ENCODE data around the gene GSTP1. TPM values are rescaled to one million over a fixed set of nuclear protein-coding genes. Genes with fewer than 3 reads are reported as not detected.

GSTP1 gene
- total RNA-seq, 1 experiment from 2014 or later = 893 TPM

DNA sequence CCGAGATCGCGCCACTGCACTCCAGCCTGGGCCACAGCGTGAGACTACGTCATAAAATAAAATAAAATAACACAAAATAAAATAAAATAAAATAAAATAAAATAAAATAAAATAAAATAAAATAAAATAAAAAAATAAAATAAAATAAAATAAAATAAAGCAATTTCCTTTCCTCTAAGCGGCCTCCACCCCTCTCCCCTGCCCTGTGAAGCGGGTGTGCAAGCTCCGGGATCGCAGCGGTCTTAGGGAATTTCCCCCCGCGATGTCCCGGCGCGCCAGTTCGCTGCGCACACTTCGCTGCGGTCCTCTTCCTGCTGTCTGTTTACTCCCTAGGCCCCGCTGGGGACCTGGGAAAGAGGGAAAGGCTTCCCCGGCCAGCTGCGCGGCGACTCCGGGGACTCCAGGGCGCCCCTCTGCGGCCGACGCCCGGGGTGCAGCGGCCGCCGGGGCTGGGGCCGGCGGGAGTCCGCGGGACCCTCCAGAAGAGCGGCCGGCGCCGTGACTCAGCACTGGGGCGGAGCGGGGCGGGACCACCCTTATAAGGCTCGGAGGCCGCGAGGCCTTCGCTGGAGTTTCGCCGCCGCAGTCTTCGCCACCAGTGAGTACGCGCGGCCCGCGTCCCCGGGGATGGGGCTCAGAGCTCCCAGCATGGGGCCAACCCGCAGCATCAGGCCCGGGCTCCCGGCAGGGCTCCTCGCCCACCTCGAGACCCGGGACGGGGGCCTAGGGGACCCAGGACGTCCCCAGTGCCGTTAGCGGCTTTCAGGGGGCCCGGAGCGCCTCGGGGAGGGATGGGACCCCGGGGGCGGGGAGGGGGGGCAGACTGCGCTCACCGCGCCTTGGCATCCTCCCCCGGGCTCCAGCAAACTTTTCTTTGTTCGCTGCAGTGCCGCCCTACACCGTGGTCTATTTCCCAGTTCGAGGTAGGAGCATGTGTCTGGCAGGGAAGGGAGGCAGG lies at the start of gene GSTP1 (continued):
- TF ChIP-seq, protein P1, sequence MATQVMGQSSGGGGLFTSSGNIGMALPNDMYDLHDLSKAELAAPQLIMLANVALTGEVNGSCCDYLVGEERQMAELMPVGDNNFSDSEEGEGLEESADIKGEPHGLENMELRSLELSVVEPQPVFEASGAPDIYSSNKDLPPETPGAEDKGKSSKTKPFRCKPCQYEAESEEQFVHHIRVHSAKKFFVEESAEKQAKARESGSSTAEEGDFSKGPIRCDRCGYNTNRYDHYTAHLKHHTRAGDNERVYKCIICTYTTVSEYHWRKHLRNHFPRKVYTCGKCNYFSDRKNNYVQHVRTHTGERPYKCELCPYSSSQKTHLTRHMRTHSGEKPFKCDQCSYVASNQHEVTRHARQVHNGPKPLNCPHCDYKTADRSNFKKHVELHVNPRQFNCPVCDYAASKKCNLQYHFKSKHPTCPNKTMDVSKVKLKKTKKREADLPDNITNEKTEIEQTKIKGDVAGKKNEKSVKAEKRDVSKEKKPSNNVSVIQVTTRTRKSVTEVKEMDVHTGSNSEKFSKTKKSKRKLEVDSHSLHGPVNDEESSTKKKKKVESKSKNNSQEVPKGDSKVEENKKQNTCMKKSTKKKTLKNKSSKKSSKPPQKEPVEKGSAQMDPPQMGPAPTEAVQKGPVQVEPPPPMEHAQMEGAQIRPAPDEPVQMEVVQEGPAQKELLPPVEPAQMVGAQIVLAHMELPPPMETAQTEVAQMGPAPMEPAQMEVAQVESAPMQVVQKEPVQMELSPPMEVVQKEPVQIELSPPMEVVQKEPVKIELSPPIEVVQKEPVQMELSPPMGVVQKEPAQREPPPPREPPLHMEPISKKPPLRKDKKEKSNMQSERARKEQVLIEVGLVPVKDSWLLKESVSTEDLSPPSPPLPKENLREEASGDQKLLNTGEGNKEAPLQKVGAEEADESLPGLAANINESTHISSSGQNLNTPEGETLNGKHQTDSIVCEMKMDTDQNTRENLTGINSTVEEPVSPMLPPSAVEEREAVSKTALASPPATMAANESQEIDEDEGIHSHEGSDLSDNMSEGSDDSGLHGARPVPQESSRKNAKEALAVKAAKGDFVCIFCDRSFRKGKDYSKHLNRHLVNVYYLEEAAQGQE (IDR thresholded peaks at IDR 0.05; ENCODE audit: low read depth) = no peak
- no peak for TF ChIP-seq EZH2phosphoT487 (IDR thresholded peaks at IDR 0.05; ENCODE audit: borderline replicate concordance)
- TF ChIP-seq, protein P2, sequence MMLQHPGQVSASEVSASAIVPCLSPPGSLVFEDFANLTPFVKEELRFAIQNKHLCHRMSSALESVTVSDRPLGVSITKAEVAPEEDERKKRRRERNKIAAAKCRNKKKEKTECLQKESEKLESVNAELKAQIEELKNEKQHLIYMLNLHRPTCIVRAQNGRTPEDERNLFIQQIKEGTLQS (IDR thresholded peaks at IDR 0.05) = no peak

DNA sequence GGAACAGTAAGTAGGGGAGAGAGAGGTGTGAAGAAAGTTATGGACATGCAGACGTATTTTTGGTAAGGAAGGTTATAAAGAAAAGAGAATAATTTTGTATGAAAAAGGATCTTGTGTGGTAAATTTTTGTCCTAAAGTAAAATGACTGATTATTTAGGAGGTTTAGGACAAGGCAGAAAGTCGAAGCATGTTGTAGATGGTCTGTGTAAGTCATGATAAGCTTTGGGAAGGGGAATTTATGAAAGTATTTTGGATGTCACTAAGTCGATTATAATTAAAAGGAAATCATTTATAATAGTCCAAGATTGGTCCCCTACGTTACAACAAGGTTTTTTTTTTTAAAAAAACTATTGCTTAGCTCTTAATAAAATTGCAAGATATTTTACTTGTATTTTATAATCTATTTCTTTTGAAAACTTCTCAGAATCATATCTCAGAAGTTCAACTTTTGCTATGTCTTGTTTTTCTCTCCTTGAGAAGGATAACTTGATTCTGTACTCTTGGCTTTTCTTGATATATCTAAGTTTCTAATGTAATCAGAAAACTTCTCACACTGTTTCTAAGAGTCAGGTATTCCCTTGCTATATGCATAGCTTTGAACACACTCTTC lies 49.4 kb upstream of the GSTP1 start:
- TF ChIP-seq CBX3 (IDR thresholded peaks at IDR 0.05; ENCODE audit: low read depth) (peak; percentile 79; the same call in 1 of the 2 replicates), EZH2phosphoT487 (IDR thresholded peaks at IDR 0.05; ENCODE audit: borderline replicate concordance) (no peak), JUND (IDR thresholded peaks at IDR 0.05) (no peak), TCF7L2 (IDR thresholded peaks at IDR 0.05; ENCODE audit: borderline replicate concordance, extremely low read depth, insufficient read depth, insufficient read length) (no peak)
- POLR2A ChIA-PET = no interaction called here
- Histone ChIP-seq H3K9me2 (ENCODE audit: insufficient read depth) (no peaks in the 10 kb centered on the region), H3K9ac (ENCODE audit: low read length) (no peak overlapping the region), H2AFZ (ENCODE audit: low read depth, low read length, poor library complexity, severe bottlenecking) (no peak overlapping the region), H3K4me1 (ENCODE audit: control insufficient read depth in 1 of 2, insufficient read depth in 2 of 2, low read length in 2 of 2) (no peaks in the 10 kb centered on the region), H3K9me3 (ENCODE audit: control insufficient read depth in 1 of 2, insufficient read depth in 1 of 2, low read depth in 1 of 2, low read length in 2 of 2) (peaks cover 13% of the 10 kb centered on the region in 2 experiments; a peak in 2 of 4 replicates), H3K36me3 (ENCODE audit: control insufficient read depth in 1 of 2, insufficient read depth in 2 of 2, low read length in 2 of 2) (no peaks in the 10 kb centered on the region), H3K4me2 (ENCODE audit: low read length) (no peak overlapping the region), H3K27me3 (ENCODE audit: insufficient read depth, low read length) (no peaks in the 10 kb centered on the region), H3K79me2 (ENCODE audit: insufficient read depth, low read length) (no peaks in the 10 kb centered on the region), H3K27ac (ENCODE audit: low read depth, low read length) (no peak overlapping the region), H3K4me3 (replicated peaks in 1 of 2; ENCODE audit: low read depth in 1 of 2, low read length in 2 of 2) (no peak overlapping the region), H4K20me1 (ENCODE audit: insufficient read depth) (no peaks in the 10 kb centered on the region)
- RAD21 ChIA-PET (ENCODE audit: low non-redundant PET in 1 of 2, low total read pairs in 2 of 2, uncharacterized antibody in 2 of 2, unreplicated experiment in 2 of 2) = no interaction called here
- intact Hi-C loops (cut with micrococcal nuclease) = no loop called here
- CTCF ChIA-PET = no interaction called here
- no TSS peak for BruUV-seq (replicated peaks)
- peak; percentile 21 for DNase-seq (ENCODE audit: low read depth, low spot score)
- no peak for ATAC-seq

All from HCT116 (cell line).